ENCODE results near the gene CHD5.

GRCh38 chr1:6175411-6175828 is 4.7 kb downstream of the CHD5 start:
- no peak for TF ChIP-seq CTCF (conservative IDR thresholded peaks at IDR 0.05; ENCODE audit: low read length)
- TF ChIP-seq EZH2phosphoT487 (IDR thresholded peaks at IDR 0.05; ENCODE audit: borderline replicate concordance), result no peak

All from Loucy (cell line).